SH-SY5Y (cell line): ENCODE data around the gene TNFRSF4.

Experiments
- GATA2 ChIP-seq: IDR thresholded peaks from 2 replicates; pipeline ENCODE4 v1.6.1; 2011; ENCODE audit warnings: mild to moderate bottlenecking, low read depth, low read length
- GATA3 ChIP-seq: IDR thresholded peaks from 2 replicates; pipeline ENCODE4 v1.6.1; 2011; ENCODE audit warnings: low read depth, mild to moderate bottlenecking, low read length, moderate library complexity

DNA sequence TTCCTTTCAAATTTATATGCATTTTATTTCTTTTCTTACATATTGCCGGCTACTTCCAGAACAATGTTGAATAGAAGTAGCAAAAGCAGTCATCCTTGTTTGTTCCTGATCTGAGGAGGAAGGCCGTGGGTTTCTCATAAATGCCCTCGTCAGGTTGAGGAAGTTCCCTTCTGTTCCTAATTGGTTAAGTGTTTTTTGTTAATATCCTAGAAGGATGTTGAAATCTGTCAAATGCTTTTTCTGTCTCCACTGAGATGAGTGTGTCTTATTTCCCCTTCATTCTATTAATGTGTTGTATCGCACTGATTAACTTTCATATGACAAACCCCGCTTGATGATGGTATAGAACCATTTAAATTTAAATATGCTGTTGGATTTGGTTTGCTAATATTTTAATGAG is 24.8 kb downstream of the TNFRSF4 start:
- TF ChIP-seq GATA2, result no peak
- TF ChIP-seq GATA3, result no peak
